PC-3 (cell line): ENCODE measurements around the gene LEKR1. TPM values are rescaled to one million over a fixed set of nuclear protein-coding genes. Genes with fewer than 3 reads are reported as not detected.

Experiments
- ATAC-seq: fragments of 200-7000 bp; cut with Tn5 transposase; 2 replicates; pipeline ENCODE4 v1.9.1; 2020; ENCODE audit warnings: mild to moderate bottlenecking, moderate library complexity
- BruUV-seq: library from RNA; stranded (reverse); fragments of 400-500 nt; replicated peaks from 2 replicates; lab custom pipeline; 2021; lab: Mats Ljungman, UMichigan
- CTCF ChIA-PET: fragments of 300-600 bp; sonication (Branson Sonifier 250); formaldehyde crosslinking; loops from one replicate; lab custom pipeline; 2022; ENCODE audit warnings: antibody characterized with exemption; lab: Charles Lee
- POLR2A ChIA-PET: fragments of 300-600 bp; sonication (Branson Sonifier 250); formaldehyde crosslinking; loops from one replicate; lab custom pipeline; 2022; ENCODE audit warnings: antibody characterized with exemption; ENCODE audit not compliant: unreplicated experiment; lab: Charles Lee
- DNase-seq: peaks from one replicate; pipeline ENCODE4 v3.0.0-alpha.2; 2015
- H2AFZ ChIP-seq: fragments of 300-600 bp; sonication (generic); 2 replicates; pipeline ENCODE4 v1.6.0; 2016; ENCODE audit warnings: antibody characterized with exemption, low read length
- H3F3A ChIP-seq: fragments of 300-600 bp; sonication (generic); one replicate; pipeline ENCODE4 v1.6.0; 2017; ENCODE audit warnings: antibody characterized with exemption, low read length, control low read depth, mild to moderate bottlenecking; ENCODE audit not compliant: unreplicated experiment
- H3K27ac ChIP-seq: fragments of 300-600 bp; sonication (generic); 2 replicates; pipeline ENCODE4 v1.5.1; 2016; ENCODE audit warnings: mild to moderate bottlenecking, low read length
- H3K27me3 ChIP-seq: fragments of 300-600 bp; sonication (generic); 2 replicates; pipeline ENCODE4 v1.6.1; 2016; ENCODE audit warnings: low read length, mixed read lengths
- H3K36me3 ChIP-seq: fragments of 300-600 bp; sonication (generic); 2 replicates; pipeline ENCODE4 v1.6.1; 2016; ENCODE audit warnings: low read depth, mixed run types, low read length, mixed read lengths
- H3K4me1 ChIP-seq: fragments of 300-600 bp; sonication (generic); 2 replicates; pipeline ENCODE4 v1.5.1; 2016; ENCODE audit warnings: low read length; ENCODE audit not compliant: insufficient read depth
- H3K4me2 ChIP-seq: fragments of 300-600 bp; sonication (generic); 2 replicates; pipeline ENCODE4 v1.6.0; 2016; ENCODE audit warnings: low read length
- H3K4me3 ChIP-seq: fragments of 300-600 bp; sonication (generic); 2 replicates; pipeline ENCODE4 v1.5.1; 2016; ENCODE audit warnings: mild to moderate bottlenecking, low read length, mixed read lengths
- H3K79me2 ChIP-seq: fragments of 300-600 bp; sonication (generic); 2 replicates; pipeline ENCODE4 v1.6.1; 2017; ENCODE audit warnings: low read length, mixed read lengths
- H3K9ac ChIP-seq: fragments of 300-600 bp; sonication (generic); 2 replicates; pipeline ENCODE4 v1.6.0; 2016; ENCODE audit warnings: mild to moderate bottlenecking, low read length
- H3K9me2 ChIP-seq: fragments of 300-600 bp; sonication (generic); replicated peaks from 2 replicates; pipeline ENCODE4 v1.6.1; 2016; ENCODE audit warnings: mixed run types, low read length, mixed read lengths
- H3K9me3 ChIP-seq: fragments of 300-600 bp; sonication (generic); 2 replicates; pipeline ENCODE4 v1.6.1; 2016; ENCODE audit warnings: low read length, mixed read lengths
- H4K20me1 ChIP-seq: fragments of 300-600 bp; sonication (generic); 2 replicates; pipeline ENCODE4 v1.6.1; 2016; ENCODE audit warnings: low read length, mixed read lengths
- CTCF ChIP-seq: fragments of 300-600 bp; sonication (generic); conservative IDR thresholded peaks from 2 replicates; pipeline ENCODE4 v1.5.1; 2017; ENCODE audit warnings: antibody characterized with exemption, low read depth, mild to moderate bottlenecking, low read length
- EZH2 ChIP-seq: fragments of 300-600 bp; sonication (generic); IDR thresholded peaks from one replicate; pipeline ENCODE4 v1.6.1; 2017; ENCODE audit warnings: antibody characterized with exemption, mild to moderate bottlenecking, low read length; ENCODE audit not compliant: unreplicated experiment
- EZH2phosphoT487 ChIP-seq: fragments of 300-600 bp; sonication (generic); IDR thresholded peaks from 2 replicates; pipeline ENCODE4 v1.6.1; 2018; ENCODE audit warnings: mild to moderate bottlenecking, antibody characterized with exemption, low read length, borderline replicate concordance
- intact Hi-C: fragments of 100-400 bp; cut with micrococcal nuclease; formaldehyde crosslinking; loops from 2 replicates; pipeline ENCODE4 v1.9.0; 2023
- total RNA-seq: library from RNA; depleted of rRNA; stranded (reverse); fragments of >200 nt; gene quantifications from 2 replicates; pipeline ENCODE4 v1.2.3, GENCODE V29; 2014

Gene LEKR1
- total RNA-seq, 1 experiment from 2014 or later, result 0.15 TPM

- Histone ChIP-seq H3K9me2 (no peaks in the 10 kb centered on the region), H3K27me3 (no peaks in the 10 kb centered on the region), H3K36me3 (no peaks in the 10 kb centered on the region; the same call in 1 of the 2 replicates), H3K27ac (no peak overlapping the region), H3F3A (no peaks in the 10 kb centered on the region), H3K4me2 (no peak overlapping the region), H3K9me3 (0 out of 2 replicates have a peak, but pooled peaks cover 3% of the 10 kb centered on the region), H2AFZ (no peak overlapping the region), H3K9ac (no peak overlapping the region), H4K20me1 (no peaks in the 10 kb centered on the region), H3K4me3 (no peak overlapping the region), H3K79me2 (no peaks in the 10 kb centered on the region), H3K4me1 (no peaks in the 10 kb centered on the region)
- ATAC-seq (no peak), DNase-seq (no peak)
- ChIA-PET CTCF (no interaction called here), POLR2A (no interaction called here)
- BruUV-seq, result no TSS peak
- intact Hi-C loops, result no loop called here
- TF ChIP-seq EZH2phosphoT487 (no peak), CTCF (no peak), EZH2 (no peak)
Measured at GRCh38 chr3:156801746-156802145, 24.4 kb upstream of the LEKR1 start.

GRCh38 chr3:156802821-156803606 lies 23.1 kb upstream of the LEKR1 start:
- intact Hi-C loops, result no loop called here
- Histone ChIP-seq H3K27me3 (no peaks in the 10 kb centered on the region), H3K36me3 (no peaks in the 10 kb centered on the region; the same call in 1 of the 2 replicates), H3K79me2 (no peaks in the 10 kb centered on the region), H2AFZ (no peak overlapping the region), H3F3A (no peaks in the 10 kb centered on the region), H4K20me1 (no peaks in the 10 kb centered on the region), H3K4me3 (no peak overlapping the region), H3K9ac (no peak overlapping the region), H3K9me3 (0 out of 2 replicates have a peak, but pooled peaks cover 3% of the 10 kb centered on the region), H3K9me2 (no peaks in the 10 kb centered on the region), H3K27ac (no peak overlapping the region), H3K4me2 (no peak overlapping the region), H3K4me1 (no peaks in the 10 kb centered on the region)
- ATAC-seq (no peak), DNase-seq (no peak)
- POLR2A ChIA-PET, result interaction anchor here (0.6 kb wide), 1 partner anchor 122 kb away, joined by 3 read pairs; no protein-coding TSS in a partner anchor
- CTCF ChIA-PET, result no interaction called here
- no peak for TF ChIP-seq CTCF
- no peak for TF ChIP-seq EZH2
- no peak for TF ChIP-seq EZH2phosphoT487
- BruUV-seq, result no TSS peak
